Right cardiac atrium (tissue), 5 donors: Measurements from ENCODE around the gene NUDT9. TPM values are rescaled to one million over a fixed set of nuclear protein-coding genes. Genes with fewer than 3 reads are reported as not detected.
"Not testable (repeated sequence)": the region's sequence is repeated elsewhere in the genome, so short reads cannot be mapped to it uniquely, and the experiment has no call there.

Source experiments
- ATAC-seq, 2 donors: fragments of 200-7000 bp; cut with Tn5 transposase; one replicate each; pipeline versions ENCODE4 v1.8.0 to v1.9.1; 2020; ENCODE audit warnings: moderate library complexity in 2 of 2, mild to moderate bottlenecking in 1 of 2
- DNase-seq, 3 donors: peaks; one replicate each; pipeline ENCODE4 v3.0.0-alpha.2; 2020
- H3K27ac ChIP-seq: one replicate; pipeline ENCODE4 v1.5.1; 2013; ENCODE audit warnings: mild to moderate bottlenecking, low read length, control low read depth, moderate library complexity
- H3K27me3 ChIP-seq: one replicate; pipeline ENCODE4 v1.6.1; 2013; ENCODE audit not compliant: control insufficient read depth, insufficient read depth
- H3K4me1 ChIP-seq: one replicate; pipeline ENCODE4 v1.6.1; 2013; ENCODE audit warnings: low read length; ENCODE audit not compliant: control insufficient read depth, insufficient read depth
- H3K4me3 ChIP-seq: one replicate; pipeline ENCODE4 v1.5.1; 2013; ENCODE audit warnings: low read length, control low read depth
- H3K9me3 ChIP-seq: one replicate; pipeline ENCODE4 v1.6.1; 2013; ENCODE audit warnings: low read length; ENCODE audit not compliant: control insufficient read depth
- WGBS: extraction: QIAGEN DNeasy Blood & Tissue Kit; methylation state at CpG from one replicate; pipeline ENCODE4 v1.1.7; 2013; 5-methylcytosine and 5-hydroxymethylcytosine counted together
- intact Hi-C, 4 donors: fragments of 100-400 bp; cut with DNase I; formaldehyde crosslinking; loops; one replicate each; pipeline versions ENCODE4 v1.11.0 to v1.14.0; 2022 to 2023
- long read RNA-seq, 4 donors: library from polyadenylated mRNA; unstranded; transcript quantifications; one replicate each; pipeline ENCODE4 v2.0.0, GENCODE V29; 2020 to 2021
- polyA plus RNA-seq: library from polyadenylated mRNA; stranded (reverse); fragments of 200-250 nt; gene quantifications from one replicate; pipeline ENCODE4 v1.2.3, GENCODE V29; 2013
- total RNA-seq, 4 donors: library from RNA; stranded (reverse); fragmentation: NEBNext Ultra II Directional; extraction: Animal tissue kit (Norgen Biotek cat#: 25700); gene quantifications; one replicate each; pipeline ENCODE4 v1.2.1, GENCODE V29; 2021
- donor health status: healthy with polysubstance abuse.
- donor health status: DM: no; HTN: yes; CAD: no.
- donor health status: DM: no; HTN: no; CAD: no.
- donor health status: DM: no; HTN: yes; CAD: no; lungs with severe emphysema.
- donor health status: DM: yes; HTN: yes; CAD: no.

Gene NUDT9
- total RNA-seq (10 to 100 TPM; 27.1 to 36.5 (median 30.8) TPM), polyA plus RNA-seq (52.8 TPM)
- long read RNA-seq, donor 1, transcript NUDT9-201 (8 exons, 1,701 nt): major isoform, 67 of 76 reads
- long read RNA-seq, donor 1, partial matches to known transcripts: 5 of 76 reads
- long read RNA-seq, donor 1, other reads (novel, unspliced or antisense): 2 of 76 reads
- long read RNA-seq, donor 2, transcript NUDT9-201 (8 exons, 1,701 nt): major isoform, 15 of 17 reads
- long read RNA-seq, donor 2, partial matches to known transcripts: 1 of 17 reads
- long read RNA-seq, donor 2, other reads (novel, unspliced or antisense): 0 of 17 reads
- long read RNA-seq, donor 3, transcript NUDT9-201 (8 exons, 1,701 nt): major isoform, 99 of 127 reads
- long read RNA-seq, donor 3, transcript NUDT9-203 (8 exons, 2,458 nt): minor isoform, 6 of 127 reads
- long read RNA-seq, donor 3, partial matches to known transcripts: 5 of 127 reads
- long read RNA-seq, donor 3, other reads (novel, unspliced or antisense): 16 of 127 reads
- long read RNA-seq, donor 4, transcript NUDT9-201 (8 exons, 1,701 nt): major isoform, 17 of 20 reads
- long read RNA-seq, donor 4, partial matches to known transcripts: 1 of 20 reads
- long read RNA-seq, donor 4, other reads (novel, unspliced or antisense): 0 of 20 reads

GRCh38 chr4:87422104-87423052, at the start of gene NUDT9:
TSS of gene NUDT9 (plus strand) at chr4:87422573. CDS start at chr4:87422906, 333 bp downstream.
- intact Hi-C loops: no loop called here

GRCh38 chr4:87375719-87376291, 46.6 kb upstream of the NUDT9 start:
- ATAC-seq (peak; percentile 78 to 84), DNase-seq (peak in 2 of 3 donors; percentile 30 to 72)
- intact Hi-C loops: loop anchor here (5.0 to 10.0 kb wide), 4 partner anchors 89 to 469 kb away; no protein-coding TSS in a partner anchor
- Histone ChIP-seq H3K27me3 (no peaks in the 10 kb centered on the region), H3K27ac (no peak overlapping the region), H3K4me3 (no peak overlapping the region), H3K4me1 (no peaks in the 10 kb centered on the region), H3K9me3 (no peaks in the 10 kb centered on the region)
- WGBS: 52% methylated on average over 4 of the region's 4 CpGs

More at GRCh38 chr4:87422104-87423052, at the start of gene NUDT9:
- 1% methylated on average over 58 of the region's 58 CpGs for WGBS
- no peaks in the 10 kb centered on the region for H3K9me3 ChIP-seq
- ATAC-seq: peak; percentile 97
- peak within 1 kb of the TSS; percentile 55 for H3K4me3 ChIP-seq
- peak; percentile 96 to 99 (median 97) for DNase-seq
- peak within 1 kb of the TSS; percentile 95 for H3K27ac ChIP-seq
- peaks cover 2% of the 10 kb centered on the region for H3K4me1 ChIP-seq
- H3K27me3 ChIP-seq: no peaks in the 10 kb centered on the region

GRCh38 chr4:87377816-87378215, 44.6 kb upstream of the NUDT9 start:
- intact Hi-C loops: loop anchor here (5.0 to 10.0 kb wide), 4 partner anchors 87 to 467 kb away; no protein-coding TSS in a partner anchor
- 72% methylated on average over 2 of the region's 2 CpGs for WGBS
- H3K27ac ChIP-seq: no peak overlapping the region

GRCh38 chr4:87382116-87382515, 40.3 kb upstream of the NUDT9 start:
- H3K4me1 ChIP-seq: no peaks in the 10 kb centered on the region
- no peak for ATAC-seq
- H3K27me3 ChIP-seq: no peaks in the 10 kb centered on the region
- DNase-seq: no peak
- intact Hi-C loops: loop anchor here in 1 of 4 donors (5.0 kb wide), 1 partner anchor 85 kb away; no protein-coding TSS in a partner anchor
- WGBS: 74% methylated on average over 2 of the region's 2 CpGs
- H3K4me3 ChIP-seq: no peak overlapping the region
- no peaks in the 10 kb centered on the region for H3K9me3 ChIP-seq
- no peak overlapping the region for H3K27ac ChIP-seq

More at GRCh38 chr4:87377816-87378215, 44.6 kb upstream of the NUDT9 start:
- Histone ChIP-seq H3K4me3 (no peak overlapping the region), H3K9me3 (no peaks in the 10 kb centered on the region), H3K4me1 (no peaks in the 10 kb centered on the region), H3K27me3 (no peaks in the 10 kb centered on the region)
- ATAC-seq (no peak), DNase-seq (no peak)

GRCh38 chr4:87382931-87383330, 39.4 kb upstream of the NUDT9 start:
- intact Hi-C loops: loop anchor here in 1 of 4 donors (5.0 kb wide), 1 partner anchor 84 kb away; no protein-coding TSS in a partner anchor
- ATAC-seq (no peak), DNase-seq (no peak)
- Histone ChIP-seq H3K4me1 (no peaks in the 10 kb centered on the region), H3K27ac (no peak overlapping the region), H3K27me3 (no peaks in the 10 kb centered on the region), H3K9me3 (no peaks in the 10 kb centered on the region), H3K4me3 (no peak overlapping the region)
- 83% methylated on average over 3 of the region's 3 CpGs for WGBS

GRCh38 chr4:87384466-87385132, 37.8 kb upstream of the NUDT9 start:
- WGBS: 91% methylated on average over 9 of the region's 9 CpGs
- not testable (repeated sequence) for H3K9me3 ChIP-seq, H3K4me3 ChIP-seq, ATAC-seq, H3K27ac ChIP-seq, H3K27me3 ChIP-seq, H3K4me1 ChIP-seq, DNase-seq
- intact Hi-C loops: loop anchor here in 1 of 4 donors (5.0 kb wide), 1 partner anchor 83 kb away; no protein-coding TSS in a partner anchor

- DNase-seq (no peak), ATAC-seq (no peak)
- no peaks in the 10 kb centered on the region for H3K27me3 ChIP-seq
- 88% methylated on average over 3 of the region's 3 CpGs for WGBS
- intact Hi-C loops: no loop called here
- H3K4me3 ChIP-seq: no peak overlapping the region
- H3K27ac ChIP-seq: no peak overlapping the region
- no peaks in the 10 kb centered on the region for H3K9me3 ChIP-seq
- peaks cover 2% of the 10 kb centered on the region for H3K4me1 ChIP-seq
Measured at GRCh38 chr4:87387237-87387636, 35.1 kb upstream of the NUDT9 start.

GRCh38 chr4:87388901-87389300, 33.5 kb upstream of the NUDT9 start:
- H3K4me3 ChIP-seq: peak overlapping the region; percentile 22
- no peak for DNase-seq
- intact Hi-C loops: no loop called here
- H3K27me3 ChIP-seq: no peaks in the 10 kb centered on the region
- no peak for ATAC-seq
- peaks cover 2% of the 10 kb centered on the region for H3K4me1 ChIP-seq
- H3K9me3 ChIP-seq: no peaks in the 10 kb centered on the region
- WGBS: 90% methylated on average over 3 of the region's 3 CpGs
- H3K27ac ChIP-seq: no peak overlapping the region

GRCh38 chr4:87390055-87390454, 32.3 kb upstream of the NUDT9 start:
- intact Hi-C loops, H3K9me3 ChIP-seq, H3K27ac ChIP-seq, H3K27me3 ChIP-seq, H3K4me1 ChIP-seq, ATAC-seq: not testable (repeated sequence)
- peak in 1 of 3 donors; percentile 47 for DNase-seq
- peak overlapping the region; percentile 98 for H3K4me3 ChIP-seq
- 79% methylated on average over 20 of the region's 20 CpGs for WGBS

GRCh38 chr4:87390551-87390890, 31.9 kb upstream of the NUDT9 start:
- no peak for DNase-seq
- peak overlapping the region; percentile 98 for H3K4me3 ChIP-seq
- no peaks in the 10 kb centered on the region for H3K27me3 ChIP-seq
- peak overlapping the region; percentile 83 for H3K27ac ChIP-seq
- intact Hi-C loops: no loop called here
- peaks cover 2% of the 10 kb centered on the region for H3K4me1 ChIP-seq
- no peaks in the 10 kb centered on the region for H3K9me3 ChIP-seq
- no peak for ATAC-seq
